Nephron (organoid): ENCODE data around the gene ATP6V1B1.

Source experiments
- H3K27ac Mint-ChIP-seq, 3 experiments: 2 replicates each; pipeline ENCODE4 v1.8.0; 2020; ENCODE audit warnings: mixed read lengths in 3 of 3, mild to moderate bottlenecking in 2 of 3, moderate library complexity in 1 of 3
- H3K27me3 Mint-ChIP-seq: 2 replicates; pipeline ENCODE4 v1.8.0; 2021; ENCODE audit warnings: low read depth, mild to moderate bottlenecking, moderate library complexity, mixed read lengths
- H3K36me3 Mint-ChIP-seq: 2 replicates; pipeline ENCODE4 v1.8.0; 2020; ENCODE audit warnings: low read depth, mixed read lengths
- H3K4me1 Mint-ChIP-seq: 2 replicates; pipeline ENCODE4 v1.8.0; 2020; ENCODE audit warnings: mixed read lengths
- H3K4me3 Mint-ChIP-seq, 3 experiments: 2 replicates each; pipeline ENCODE4 v1.8.0; 2020; ENCODE audit warnings: mild to moderate bottlenecking in 3 of 3, mixed read lengths in 3 of 3, moderate library complexity in 2 of 3
- H3K9me3 Mint-ChIP-seq: 2 replicates; pipeline ENCODE4 v1.8.0; 2020; ENCODE audit warnings: mixed read lengths
- CTCF ChIP-seq, 3 experiments: fragments of 200-600 bp; sonication (generic); IDR thresholded peaks; one replicate each; pipeline ENCODE4 v1.5.0; 2021; ENCODE audit warnings: antibody characterized with exemption in 3 of 3; ENCODE audit not compliant: unreplicated experiment in 3 of 3

ATP6V1B1 gene

GRCh38 chr2:70958759-70959158 is 23.1 kb downstream of the ATP6V1B1 start:
- H3K27ac Mint-ChIP-seq, result no peak overlapping the region
- no peak overlapping the region for H3K4me3 Mint-ChIP-seq

GRCh38 chr2:70959271-70959761 is 23.6 kb downstream of the ATP6V1B1 start:
- Mint-ChIP-seq H3K4me3 (no peak overlapping the region), H3K4me1 (no peaks in the 10 kb centered on the region), H3K36me3 (no peaks in the 10 kb centered on the region), H3K27ac (no peak overlapping the region), H3K27me3 (peaks cover 72% of the 10 kb centered on the region), H3K9me3 (no peaks in the 10 kb centered on the region)
- TF ChIP-seq CTCF (IDR thresholded peaks at IDR 0.05; ENCODE audit: unreplicated experiment in 3 of 3), result no peak

More at GRCh38 chr2:70958759-70959158, 23.1 kb downstream of the ATP6V1B1 start:
- Mint-ChIP-seq H3K9me3 (no peaks in the 10 kb centered on the region), H3K27me3 (peaks cover 72% of the 10 kb centered on the region), H3K4me1 (no peaks in the 10 kb centered on the region), H3K36me3 (no peaks in the 10 kb centered on the region)
- no peak for TF ChIP-seq CTCF (IDR thresholded peaks at IDR 0.05; ENCODE audit: unreplicated experiment in 3 of 3)

- peaks cover 6% of the 10 kb centered on the region for H3K4me1 Mint-ChIP-seq
- H3K27me3 Mint-ChIP-seq, result peaks cover 72% of the 10 kb centered on the region
- H3K27ac Mint-ChIP-seq, result no peak overlapping the region
- H3K9me3 Mint-ChIP-seq, result no peaks in the 10 kb centered on the region
- no peaks in the 10 kb centered on the region for H3K36me3 Mint-ChIP-seq
- no peak overlapping the region for H3K4me3 Mint-ChIP-seq
- TF ChIP-seq CTCF (IDR thresholded peaks at IDR 0.05; ENCODE audit: unreplicated experiment in 3 of 3), result no peak
Measured at GRCh38 chr2:70959851-70960832, 24.4 kb downstream of the ATP6V1B1 start.

- H3K36me3 Mint-ChIP-seq, result no peaks in the 10 kb centered on the region
- no peak overlapping the region for H3K4me3 Mint-ChIP-seq
- peaks cover 7% of the 10 kb centered on the region for H3K4me1 Mint-ChIP-seq
- H3K9me3 Mint-ChIP-seq, result no peaks in the 10 kb centered on the region
- TF ChIP-seq CTCF (IDR thresholded peaks at IDR 0.05; ENCODE audit: unreplicated experiment in 3 of 3), result no peak
- H3K27me3 Mint-ChIP-seq, result peaks cover 72% of the 10 kb centered on the region
- no peak overlapping the region for H3K27ac Mint-ChIP-seq
Measured at GRCh38 chr2:70960833-70961647, 25.3 kb downstream of the ATP6V1B1 start.

GRCh38 chr2:70961648-70961994 is 25.9 kb downstream of the ATP6V1B1 start:
- no peak overlapping the region for H3K4me3 Mint-ChIP-seq
- no peak for TF ChIP-seq CTCF (IDR thresholded peaks at IDR 0.05; ENCODE audit: unreplicated experiment in 3 of 3)
- H3K36me3 Mint-ChIP-seq, result no peaks in the 10 kb centered on the region
- H3K27me3 Mint-ChIP-seq, result peaks cover 72% of the 10 kb centered on the region
- H3K4me1 Mint-ChIP-seq, result peaks cover 7% of the 10 kb centered on the region
- H3K27ac Mint-ChIP-seq, result no peak overlapping the region
- no peaks in the 10 kb centered on the region for H3K9me3 Mint-ChIP-seq
